NCI-H1436 treated with DMSO at 0.1 percent for 48 hours (cell line): ENCODE measurements around the gene MGA.

Source experiments
- DNase-seq: peaks from one replicate; lab custom pipeline; 2025; lab: John Stamatoyannopoulos, UW

The MGA gene

GRCh38 chr15:41658689-41659088 is 1.5 kb upstream of the MGA start:
- no peak for DNase-seq

GRCh38 chr15:41659190-41659589 is 1.0 kb upstream of the MGA start:
- no peak for DNase-seq

- DNase-seq: no peak
Measured at GRCh38 chr15:41659855-41660234, 360 bp upstream of the MGA start.

- DNase-seq: no peak
Measured at GRCh38 chr15:41661078-41661517, 893 bp downstream of the MGA start.

GRCh38 chr15:41661518-41662225 is 1.5 kb downstream of the MGA start:
- DNase-seq: no peak

- DNase-seq: no peak
Measured at GRCh38 chr15:41666353-41666920, 6.2 kb downstream of the MGA start.

GRCh38 chr15:41669701-41670100 is 9.5 kb downstream of the MGA start:
- no peak for DNase-seq

GRCh38 chr15:41671656-41672648 is 11.7 kb downstream of the MGA start:
- DNase-seq: no peak

GRCh38 chr15:41675337-41675736 is 15.1 kb downstream of the MGA start:
- no peak for DNase-seq

GRCh38 chr15:41678742-41679141 is 18.5 kb downstream of the MGA start:
- no peak for DNase-seq

GRCh38 chr15:41683955-41684354 is 23.8 kb downstream of the MGA start:
- DNase-seq: no peak

GRCh38 chr15:41688671-41689070 is 28.5 kb downstream of the MGA start:
- DNase-seq: no peak

- DNase-seq: no peak
Measured at GRCh38 chr15:41689083-41689482, 28.9 kb downstream of the MGA start.

- no peak for DNase-seq
Measured at GRCh38 chr15:41689834-41690233, 29.6 kb downstream of the MGA start.

GRCh38 chr15:41690636-41691035 is 30.4 kb downstream of the MGA start:
- DNase-seq: no peak

GRCh38 chr15:41691471-41691870 is 31.3 kb downstream of the MGA start:
- no peak for DNase-seq

- DNase-seq: no peak
Measured at GRCh38 chr15:41692049-41692448, 31.8 kb downstream of the MGA start.

GRCh38 chr15:41693757-41694156 is 33.6 kb downstream of the MGA start:
- DNase-seq: no peak

GRCh38 chr15:41695750-41696436 is 35.7 kb downstream of the MGA start:
- DNase-seq: no peak

GRCh38 chr15:41698779-41699178 is 38.6 kb downstream of the MGA start:
- DNase-seq: no peak

GRCh38 chr15:41703120-41703519 is 42.9 kb downstream of the MGA start:
- DNase-seq: no peak

- no peak for DNase-seq
Measured at GRCh38 chr15:41713047-41713446, 52.8 kb downstream of the MGA start.
